ENCODE measurements around the gene USP13.
A peak's percentile ranks its signal among the peaks of the same experiment; 100 is the strongest.
"Not testable (repeated sequence)": the region's sequence is repeated elsewhere in the genome, so short reads cannot be mapped to it uniquely, and the experiment has no call there.

USP13 gene

GRCh38 chr3:179652447-179653095 is at the start of gene USP13:
Gene USP13, plus strand, starts transcription at chr3:179653040. Its CDS starts 186 bp downstream, at chr3:179653226.
- DNase-seq (ENCODE audit: low read depth in 3 of 3) = peak in 1 of 3 donors; percentile 47

DNA sequence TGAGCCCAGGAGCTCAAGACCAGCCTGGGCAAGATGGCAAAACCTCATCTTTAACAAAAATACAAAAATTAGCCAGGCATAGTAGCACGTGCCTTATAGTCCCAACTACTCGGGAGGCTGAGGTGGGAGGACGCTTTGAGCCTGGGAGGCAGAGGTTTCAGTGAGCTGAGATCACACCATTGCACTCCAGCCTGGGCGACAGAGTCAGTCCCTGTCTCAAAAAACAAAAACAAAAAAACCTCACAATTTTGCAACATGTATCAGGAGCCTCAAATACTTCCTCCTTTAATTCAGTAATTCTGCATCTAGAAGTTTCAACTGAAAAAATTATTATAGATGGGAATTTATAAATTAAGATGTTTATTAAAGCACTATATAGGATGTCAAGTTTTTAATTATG is 49.5 kb upstream of the USP13 start:
- DNase-seq (ENCODE audit: low read depth in 3 of 3) = no peak

DNA sequence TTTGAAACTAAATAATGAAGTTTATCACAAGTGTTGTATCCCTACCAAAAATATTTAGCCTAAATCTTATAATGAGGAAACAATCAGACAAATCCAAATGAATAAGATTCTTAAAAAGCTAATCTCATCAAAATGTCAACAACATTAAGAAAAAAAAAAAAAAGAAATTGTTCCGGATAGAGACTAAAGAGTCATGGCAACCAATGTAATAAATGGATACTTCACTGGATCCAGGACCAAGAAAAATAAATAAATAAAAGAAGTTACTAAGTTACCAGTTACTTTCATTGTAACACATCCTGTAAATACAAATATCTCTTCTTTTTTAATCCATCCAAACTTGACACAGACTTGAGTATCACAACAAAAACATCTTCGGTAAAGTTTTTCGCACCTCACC is 49.0 kb upstream of the USP13 start:
- DNase-seq (ENCODE audit: low read depth in 3 of 3) = no peak

- peak; percentile 80 to 87 (median 83) for DNase-seq (ENCODE audit: low read depth in 3 of 3)
Measured at GRCh38 chr3:179604321-179605078, 48.3 kb upstream of the USP13 start, which contains the start of the genes MRPL47 and NDUFB5. Gene MRPL47, minus strand, starts transcription at chr3:179604638. Its CDS starts 14 bp downstream, at chr3:179604624. Gene NDUFB5, plus strand, starts transcription at chr3:179604794. Its CDS starts 22 bp downstream, at chr3:179604816.

GRCh38 chr3:179606534-179607085 is 46.2 kb upstream of the USP13 start:
- no peak for DNase-seq (ENCODE audit: low read depth in 3 of 3)

DNA sequence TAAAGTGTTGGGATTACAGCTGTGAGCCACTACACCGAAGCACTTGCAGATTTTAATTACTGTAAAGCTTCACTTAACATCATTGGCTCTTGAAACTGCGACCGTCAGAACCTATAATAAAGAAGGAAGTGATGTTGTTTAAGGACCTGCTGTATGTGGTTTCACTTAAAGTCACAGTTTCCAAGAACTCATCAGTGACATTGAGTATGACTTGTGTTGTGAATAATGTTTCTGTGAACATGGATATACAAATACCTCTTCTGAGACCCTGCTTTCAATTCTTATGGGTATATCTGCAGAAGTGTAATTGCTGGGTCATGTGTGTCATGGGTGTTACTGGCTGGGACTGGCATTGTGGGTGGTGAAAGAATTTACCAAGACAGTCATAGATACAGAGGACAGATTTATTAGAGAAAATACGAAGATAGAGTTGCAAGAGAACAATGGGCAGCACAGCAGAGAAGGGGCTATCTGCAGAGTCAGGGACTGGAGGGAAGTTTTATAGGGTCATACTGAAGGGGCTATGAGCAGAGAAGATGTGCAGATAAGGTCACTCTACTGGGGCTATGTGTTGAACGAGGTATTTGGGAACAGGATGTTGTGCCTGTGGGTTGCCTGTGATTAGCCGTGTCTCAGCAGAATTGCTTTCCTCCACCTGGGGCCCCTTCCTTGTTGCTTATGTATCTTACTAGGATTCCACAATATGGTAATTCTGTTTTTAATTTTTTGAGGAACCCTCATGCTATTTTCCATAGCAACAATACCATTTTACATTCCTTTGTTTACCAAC is 43.7 kb upstream of the USP13 start:
- peak in 1 of 3 donors; percentile 7 for DNase-seq (ENCODE audit: low read depth in 3 of 3)

GRCh38 chr3:179610066-179610465 is 42.8 kb upstream of the USP13 start:
- no peak for DNase-seq (ENCODE audit: low read depth in 3 of 3)

DNA sequence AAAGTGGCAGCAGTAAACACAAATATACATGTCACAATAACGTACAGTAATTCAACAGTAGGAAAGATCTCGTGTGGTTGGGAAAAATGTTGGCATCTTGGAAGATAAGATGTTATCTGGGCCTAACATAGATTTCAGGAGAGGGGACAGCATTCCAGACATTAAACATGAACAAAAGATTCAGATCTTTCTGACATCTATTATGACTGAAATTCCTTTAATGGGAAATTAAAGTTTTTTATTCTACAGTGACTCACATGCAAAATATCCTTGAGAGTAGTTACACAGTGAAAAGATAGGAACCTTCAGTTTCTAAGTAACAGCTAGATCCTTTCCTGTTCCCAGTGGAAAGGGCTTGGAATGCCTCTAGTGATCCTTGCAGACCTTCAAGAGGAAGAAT is 39.0 kb upstream of the USP13 start:
- DNase-seq (ENCODE audit: low read depth in 3 of 3) = no peak

GRCh38 chr3:179615458-179616173 is 37.2 kb upstream of the USP13 start:
- DNase-seq (ENCODE audit: low read depth in 3 of 3) = no peak

DNA sequence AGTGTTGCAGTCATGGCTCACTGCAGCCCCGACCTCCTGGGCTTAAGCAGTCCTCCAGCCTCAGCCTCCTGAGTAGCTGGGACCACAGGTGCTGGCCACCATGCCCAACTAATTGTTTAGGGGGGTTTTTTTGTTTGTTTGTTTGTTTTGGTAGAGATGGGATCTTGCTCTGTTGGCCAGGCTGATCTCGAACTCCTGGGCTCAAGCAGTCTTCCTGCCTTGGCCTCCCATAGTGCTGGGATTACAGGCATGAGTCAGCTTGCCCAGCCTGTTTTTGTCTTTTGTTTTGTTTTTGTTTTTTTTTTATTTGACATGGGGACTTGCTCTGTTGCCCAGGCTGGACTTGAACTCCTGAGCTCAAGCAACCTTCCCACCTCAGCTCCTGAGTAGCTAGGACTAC is 30.8 kb upstream of the USP13 start:
- no peak for DNase-seq (ENCODE audit: low read depth in 3 of 3)

- DNase-seq (ENCODE audit: low read depth in 3 of 3) = no peak
Measured at GRCh38 chr3:179624451-179624850, 28.4 kb upstream of the USP13 start.

DNA sequence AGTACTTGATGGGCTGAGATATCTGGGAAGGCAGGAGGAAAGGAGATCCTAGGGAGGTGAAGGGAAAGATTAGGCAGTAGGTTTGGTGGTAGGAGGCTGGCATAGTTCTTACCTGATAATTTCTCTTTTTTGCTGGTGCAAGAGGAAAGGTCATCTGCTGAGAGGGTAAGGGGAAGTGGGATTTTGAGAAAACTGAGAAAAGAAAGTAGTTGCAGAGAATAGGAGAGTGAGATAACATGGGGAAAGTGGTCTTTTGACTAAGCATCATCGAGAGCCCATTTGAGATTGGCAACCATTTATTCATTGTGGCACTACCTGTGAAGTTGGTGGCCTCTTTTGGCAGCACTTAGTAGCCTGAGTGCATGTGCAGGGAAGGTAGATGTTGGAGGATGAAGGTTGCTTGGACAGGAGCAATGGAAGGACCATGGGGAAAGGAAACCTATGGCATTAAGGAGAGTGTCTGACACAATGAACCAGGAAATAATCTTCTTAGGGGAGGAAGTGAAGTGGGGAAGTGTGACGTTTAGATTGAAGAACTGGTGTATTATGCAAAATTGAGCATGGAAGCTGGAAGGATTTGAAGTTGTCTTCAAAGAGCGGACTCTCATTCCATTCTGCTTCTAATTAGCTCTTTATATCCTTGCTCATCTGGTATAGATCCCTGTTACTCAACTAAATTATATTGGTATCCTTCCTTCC is 21.9 kb upstream of the USP13 start:
- DNase-seq (ENCODE audit: low read depth in 3 of 3) = no peak

DNA sequence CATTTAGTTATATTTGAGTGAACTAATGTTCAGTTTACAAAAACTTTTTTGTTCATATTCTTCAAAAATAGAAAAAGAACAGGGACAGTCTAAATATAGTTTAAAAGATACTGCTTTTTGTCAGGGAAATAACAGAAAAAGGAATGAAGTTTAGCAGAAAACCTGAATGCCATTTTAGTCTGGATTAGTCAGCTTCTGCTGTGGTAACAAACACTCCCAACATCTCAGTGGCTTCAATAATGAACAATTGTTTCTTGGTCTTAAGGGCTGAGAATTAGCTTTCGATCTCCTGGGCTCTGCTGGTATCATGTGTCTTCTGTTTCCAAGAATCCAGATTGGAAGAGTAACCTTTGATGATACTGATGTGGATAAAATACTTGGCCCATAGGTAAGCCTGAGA is 12.4 kb upstream of the USP13 start:
- no peak for DNase-seq (ENCODE audit: low read depth in 3 of 3)

GRCh38 chr3:179642871-179643270 is 10.0 kb upstream of the USP13 start:
- DNase-seq (ENCODE audit: low read depth in 3 of 3) = no peak

- not testable (repeated sequence) for DNase-seq (ENCODE audit: low read depth in 3 of 3)
Measured at GRCh38 chr3:179643837-179644236, 9.0 kb upstream of the USP13 start.

DNA sequence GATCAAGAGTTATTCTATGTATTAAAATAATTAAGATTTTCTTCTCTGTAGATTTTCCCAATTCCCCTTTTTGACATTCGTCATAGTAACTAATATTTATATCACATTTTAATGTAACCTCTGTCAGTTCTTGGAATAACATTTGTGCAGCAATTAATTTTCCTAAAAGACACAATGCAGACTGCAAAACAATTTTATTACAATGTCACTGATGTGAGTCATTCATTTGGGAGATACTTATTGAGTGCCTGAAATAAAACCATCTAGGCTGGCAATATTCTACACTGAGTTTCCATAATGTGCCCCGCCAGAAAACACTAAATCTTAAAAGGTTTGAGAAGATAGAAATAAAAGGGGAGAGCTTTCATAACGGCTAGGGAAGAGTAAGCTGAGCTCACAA is 6.7 kb upstream of the USP13 start:
- DNase-seq (ENCODE audit: low read depth in 3 of 3) = no peak

DNA sequence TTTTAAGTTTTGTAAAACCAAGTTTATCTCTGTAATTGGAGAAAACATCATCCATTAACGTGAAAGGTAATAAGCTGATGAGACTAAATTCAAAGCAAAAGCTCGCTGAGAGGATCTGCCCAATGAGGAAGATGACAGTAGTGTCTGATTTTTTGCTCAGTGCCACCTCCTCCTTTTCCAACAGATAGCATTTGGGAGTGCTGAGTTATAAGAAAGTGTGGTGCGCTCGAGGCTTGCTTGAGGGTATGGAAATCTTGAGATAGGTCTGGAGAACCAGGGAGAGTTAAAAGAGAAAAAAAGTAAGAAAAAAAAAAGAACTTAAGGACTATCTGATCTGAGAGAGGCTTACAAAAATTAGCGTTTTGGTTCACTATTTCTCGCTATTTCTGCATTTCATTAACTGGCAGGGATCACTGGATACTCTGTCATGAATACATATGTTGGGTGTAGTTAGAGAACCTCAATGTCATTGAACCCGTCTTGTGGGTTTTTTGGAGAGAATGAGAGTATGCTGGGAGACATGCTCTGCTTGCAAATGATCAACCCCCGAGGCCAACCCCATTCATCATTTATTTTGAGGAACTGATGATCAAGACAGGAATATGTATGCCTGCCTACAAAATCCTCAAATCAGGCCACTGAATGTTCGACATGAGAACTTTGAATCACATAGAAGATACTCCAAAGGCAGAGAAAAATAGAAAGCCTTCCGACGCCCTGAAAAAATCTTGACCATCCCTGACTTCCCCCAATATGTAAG is 973 bp upstream of the USP13 start:
- DNase-seq (ENCODE audit: low read depth in 3 of 3) = no peak

- peak; percentile 38 to 50 (median 46) for DNase-seq (ENCODE audit: low read depth in 3 of 3)
Measured at GRCh38 chr3:179653096-179653797, 407 bp downstream of the USP13 start.

- DNase-seq (ENCODE audit: low read depth in 3 of 3) = no peak
Measured at GRCh38 chr3:179655236-179655635, 2.4 kb downstream of the USP13 start.
